HG03460 (cell line): ENCODE results near the gene ZNF680.
"Not testable (repeated sequence)": the region's sequence is repeated elsewhere in the genome, so short reads cannot be mapped to it uniquely, and the experiment has no call there.

ENCODE experiments used
- ATAC-seq: cut with Tn5 transposase; IDR thresholded peaks from one replicate; pipeline ENCODE4 v1.9.1; 2021; ENCODE audit not compliant: unreplicated experiment

The ZNF680 gene

DNA sequence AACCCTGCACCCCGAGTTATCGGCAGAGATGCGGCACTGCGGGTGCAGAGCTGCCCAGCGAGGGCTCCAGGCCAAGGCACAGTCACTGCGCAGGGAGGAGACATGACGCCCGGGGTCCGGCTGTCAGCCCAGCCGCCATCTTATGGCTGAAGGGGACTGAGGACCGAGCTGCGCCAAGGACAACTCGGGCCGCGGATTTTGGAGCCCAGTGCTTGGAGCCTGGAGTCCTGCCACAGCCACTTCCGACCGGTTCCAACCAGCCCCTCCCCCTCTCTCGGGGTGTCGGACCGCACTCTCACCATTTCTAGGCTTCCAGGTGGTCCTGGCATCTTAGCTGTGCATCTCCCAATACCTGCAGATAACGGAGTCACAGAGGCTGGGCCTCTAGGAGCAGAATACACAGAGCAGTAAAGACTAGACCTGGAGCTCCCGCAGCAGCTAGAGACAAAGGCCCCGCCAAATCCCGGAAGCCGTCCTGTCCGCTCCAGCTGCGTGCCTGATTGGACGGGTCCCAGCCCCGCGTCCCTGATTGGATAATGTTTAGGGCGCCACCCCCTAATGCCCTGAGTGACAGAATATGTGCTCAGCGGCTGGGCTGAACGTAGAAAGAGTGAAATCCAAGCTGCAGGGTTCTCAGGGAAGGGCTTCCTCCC lies at the start of gene ZNF680:
Gene ZNF680 (minus strand): TSS at position 446 of the 653 bp plus-strand sequence. CDS start 117 bp downstream, at position 329.
- ATAC-seq: peak; percentile 99

DNA sequence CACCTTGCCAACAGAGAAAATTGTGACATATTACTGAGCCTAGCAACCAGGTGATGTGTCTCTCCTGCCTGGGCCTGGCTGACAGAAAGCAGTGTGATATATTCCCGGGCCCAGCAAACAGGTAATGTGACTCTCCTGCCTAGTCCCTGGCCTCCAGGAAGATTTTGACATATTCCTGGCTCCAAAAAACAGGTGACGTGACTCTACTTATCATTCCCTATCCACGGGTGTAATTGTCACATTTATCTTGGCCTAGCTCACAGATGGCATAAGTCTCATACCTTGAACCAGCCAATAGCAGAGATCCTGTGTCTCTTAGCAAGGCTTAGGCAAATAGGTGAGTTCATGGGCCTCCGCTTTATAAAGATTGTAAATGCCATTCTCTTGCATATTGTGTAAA lies 49.6 kb upstream of the ZNF680 start:
- ATAC-seq: no peak

DNA sequence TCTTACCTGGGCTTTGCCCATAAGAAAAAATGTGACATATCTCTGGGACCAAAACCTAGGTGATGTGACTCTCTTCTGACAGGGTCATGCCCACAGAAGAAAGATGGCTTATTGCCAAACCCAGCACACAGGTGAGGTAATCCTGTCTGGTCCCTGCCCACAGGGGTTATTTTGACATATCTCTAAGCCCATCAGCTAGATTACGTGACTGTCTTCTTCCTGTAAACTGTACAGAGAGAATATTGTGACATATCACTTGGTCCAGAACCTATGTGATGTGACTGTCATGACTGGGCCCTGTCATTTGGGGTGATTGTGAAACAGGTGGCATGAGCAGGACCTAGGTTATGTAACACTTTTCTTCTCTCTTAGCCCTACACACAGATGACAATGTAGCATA lies 48.8 kb upstream of the ZNF680 start:
- ATAC-seq: no peak

DNA sequence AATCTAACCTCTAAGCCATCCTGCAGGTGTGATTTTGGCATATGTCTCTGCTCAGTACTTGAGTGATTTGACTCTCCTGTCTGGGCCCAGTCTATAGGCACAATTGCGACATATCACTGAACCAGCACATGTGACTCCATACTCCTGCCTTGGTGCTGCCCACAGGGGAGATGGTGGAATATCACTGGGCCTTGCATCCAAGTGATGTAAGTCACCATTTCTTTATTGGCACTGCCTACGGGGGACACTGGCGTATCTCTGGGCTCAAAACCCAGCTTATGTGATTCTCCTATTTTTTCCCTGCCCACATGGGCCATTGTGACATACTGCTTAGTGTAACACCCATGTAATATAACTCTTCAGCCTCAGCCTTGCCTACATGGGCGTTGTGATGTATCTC lies 48.1 kb upstream of the ZNF680 start:
- ATAC-seq: no peak

DNA sequence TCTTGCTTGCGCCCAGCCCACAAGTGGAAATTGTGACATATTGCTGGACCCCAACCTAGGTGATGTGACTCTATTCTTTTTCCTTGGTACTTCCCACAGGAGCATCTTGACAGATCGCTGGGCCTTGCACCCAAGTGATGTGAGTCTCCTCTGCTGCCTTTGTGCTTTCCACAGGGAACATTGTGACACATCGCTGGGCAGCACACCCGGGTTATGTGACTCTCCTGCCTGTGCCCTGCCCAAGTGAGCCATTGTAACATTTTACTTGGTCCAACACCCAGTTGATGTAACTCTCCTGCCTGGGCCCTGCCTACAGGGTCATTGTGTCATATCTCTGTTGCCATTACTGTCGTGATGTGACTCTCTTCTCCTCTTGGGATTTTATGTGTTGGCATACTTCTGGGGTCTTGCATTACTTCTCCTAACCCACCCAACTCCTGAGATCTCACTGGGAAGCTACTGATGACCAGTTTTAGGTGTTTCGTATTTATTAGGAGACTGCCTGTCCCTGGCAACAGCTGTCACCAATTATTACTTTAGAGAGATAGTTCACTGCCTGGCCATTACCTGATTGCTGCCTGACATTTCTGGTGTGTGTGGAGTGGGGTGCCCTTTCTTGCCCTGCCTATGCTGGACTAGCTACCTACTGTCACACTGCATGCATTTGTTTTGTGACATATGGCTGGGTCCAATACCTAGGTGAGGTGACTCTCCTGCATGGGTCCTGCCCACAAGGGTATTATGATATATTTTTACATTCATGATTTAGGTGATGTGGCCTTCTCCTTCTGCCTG lies 45.4 kb upstream of the ZNF680 start:
- ATAC-seq: no peak

DNA sequence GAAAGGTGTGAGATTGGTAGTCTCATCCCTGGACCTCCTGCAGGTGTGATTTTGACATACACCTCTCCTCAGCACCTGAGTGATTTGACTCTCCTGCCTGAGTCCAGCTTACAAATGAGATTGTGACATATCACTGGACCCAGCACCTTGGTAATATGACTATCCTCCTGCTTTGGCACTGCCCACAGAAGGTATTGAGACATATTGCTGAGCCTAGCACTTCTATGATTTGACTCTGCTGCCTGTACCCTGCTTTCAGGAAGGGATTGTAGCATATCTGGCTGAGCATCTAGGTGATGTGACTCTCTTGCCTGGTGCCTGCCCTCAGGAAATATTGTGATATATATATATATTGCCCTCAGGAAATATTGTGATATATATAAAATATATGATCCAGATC lies 43.5 kb upstream of the ZNF680 start:
- no peak for ATAC-seq

DNA sequence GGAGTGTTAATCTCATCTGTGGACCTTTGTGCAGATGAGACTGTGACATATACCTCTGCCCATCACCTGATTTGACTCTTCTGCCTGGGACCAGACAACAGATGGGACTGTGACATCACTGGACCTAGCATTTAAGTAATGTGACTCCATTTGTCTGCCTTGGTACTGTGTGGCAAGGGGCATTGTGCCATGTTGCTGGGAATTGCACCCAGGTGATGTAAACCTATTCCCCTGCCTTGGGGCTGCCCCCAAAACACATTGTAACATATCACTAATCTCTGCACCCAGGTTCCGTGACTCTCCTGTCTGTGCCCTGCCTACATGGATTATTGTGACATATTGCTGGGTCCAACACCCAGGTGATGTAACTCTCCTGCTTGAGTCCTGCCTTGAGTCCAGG lies 40.4 kb upstream of the ZNF680 start:
- ATAC-seq: no peak

DNA sequence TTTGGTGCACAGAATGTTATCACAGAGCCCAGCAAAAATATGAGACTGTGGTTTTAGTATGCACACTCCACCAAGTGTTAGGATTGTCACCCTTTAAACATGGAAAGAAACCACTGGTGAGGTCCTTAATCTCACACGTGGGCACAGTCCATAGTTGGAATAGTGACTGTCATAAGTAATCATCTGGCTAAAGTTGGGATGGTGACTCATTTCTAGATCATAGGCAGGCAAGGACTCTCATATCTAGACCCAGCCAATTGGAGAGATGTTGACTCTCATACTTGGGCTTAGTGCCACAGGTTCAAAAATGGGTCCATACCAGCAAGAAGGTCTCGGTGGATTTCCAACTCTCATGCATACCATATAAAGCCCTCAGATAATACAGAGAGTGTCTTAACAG lies 39.6 kb upstream of the ZNF680 start:
- no peak for ATAC-seq

DNA sequence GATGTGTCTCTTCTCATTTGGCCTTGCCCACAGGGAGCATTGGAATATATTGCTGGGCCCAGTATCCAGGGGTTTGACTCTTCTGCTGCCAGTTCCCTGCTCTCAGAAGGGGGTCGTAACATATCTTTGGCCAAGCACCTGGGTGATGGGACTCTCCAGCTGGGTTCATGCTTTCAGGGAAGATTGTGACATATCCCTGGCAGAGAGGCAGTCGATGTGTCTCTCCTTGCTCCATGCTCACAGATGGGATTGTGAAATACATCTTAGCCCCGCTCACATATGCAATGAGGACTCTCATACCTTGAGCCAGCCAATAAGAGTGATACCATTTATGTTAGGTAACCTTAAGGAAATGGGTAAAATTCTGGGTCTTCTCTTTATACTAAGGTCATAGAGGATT lies 39.2 kb upstream of the ZNF680 start:
- no peak for ATAC-seq

DNA sequence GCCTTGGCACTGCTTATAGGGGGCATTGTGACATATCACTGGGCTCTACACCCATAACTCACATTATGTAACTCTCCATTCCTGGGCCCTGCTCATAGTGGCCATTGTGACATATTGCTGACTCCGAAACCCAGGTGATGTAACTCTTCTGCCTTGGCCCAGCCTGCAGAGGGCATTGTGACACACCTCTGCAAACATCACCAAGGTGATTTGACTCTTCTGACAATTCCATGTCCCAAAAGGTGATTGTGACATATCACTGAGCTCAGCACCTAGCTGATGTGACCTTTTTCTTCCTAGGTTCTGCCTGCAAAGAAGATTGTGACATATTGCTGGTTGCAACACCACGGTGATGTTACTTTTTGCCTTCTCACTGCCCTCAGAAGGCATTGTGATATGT lies 36.5 kb upstream of the ZNF680 start:
- no peak for ATAC-seq

DNA sequence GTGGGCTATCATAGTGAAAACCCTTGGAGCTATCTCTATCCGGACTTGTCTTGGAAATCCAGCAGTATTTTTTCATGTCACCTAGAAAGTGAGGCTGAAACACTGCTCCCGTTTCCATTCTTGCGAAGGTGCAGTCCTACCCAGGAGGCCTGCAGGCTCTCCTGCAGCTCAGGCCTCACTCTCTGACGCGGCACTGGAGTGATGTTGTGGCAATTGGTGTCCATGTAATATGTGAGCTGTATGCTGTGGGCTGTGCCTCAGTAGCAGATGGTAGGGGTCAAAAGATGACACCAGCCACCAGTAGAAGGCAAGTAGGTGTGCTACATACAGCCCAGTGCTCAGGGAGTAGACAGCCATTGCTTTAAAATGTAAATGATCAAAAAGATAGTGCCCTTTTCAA lies 28.1 kb upstream of the ZNF680 start:
- ATAC-seq: no peak

DNA sequence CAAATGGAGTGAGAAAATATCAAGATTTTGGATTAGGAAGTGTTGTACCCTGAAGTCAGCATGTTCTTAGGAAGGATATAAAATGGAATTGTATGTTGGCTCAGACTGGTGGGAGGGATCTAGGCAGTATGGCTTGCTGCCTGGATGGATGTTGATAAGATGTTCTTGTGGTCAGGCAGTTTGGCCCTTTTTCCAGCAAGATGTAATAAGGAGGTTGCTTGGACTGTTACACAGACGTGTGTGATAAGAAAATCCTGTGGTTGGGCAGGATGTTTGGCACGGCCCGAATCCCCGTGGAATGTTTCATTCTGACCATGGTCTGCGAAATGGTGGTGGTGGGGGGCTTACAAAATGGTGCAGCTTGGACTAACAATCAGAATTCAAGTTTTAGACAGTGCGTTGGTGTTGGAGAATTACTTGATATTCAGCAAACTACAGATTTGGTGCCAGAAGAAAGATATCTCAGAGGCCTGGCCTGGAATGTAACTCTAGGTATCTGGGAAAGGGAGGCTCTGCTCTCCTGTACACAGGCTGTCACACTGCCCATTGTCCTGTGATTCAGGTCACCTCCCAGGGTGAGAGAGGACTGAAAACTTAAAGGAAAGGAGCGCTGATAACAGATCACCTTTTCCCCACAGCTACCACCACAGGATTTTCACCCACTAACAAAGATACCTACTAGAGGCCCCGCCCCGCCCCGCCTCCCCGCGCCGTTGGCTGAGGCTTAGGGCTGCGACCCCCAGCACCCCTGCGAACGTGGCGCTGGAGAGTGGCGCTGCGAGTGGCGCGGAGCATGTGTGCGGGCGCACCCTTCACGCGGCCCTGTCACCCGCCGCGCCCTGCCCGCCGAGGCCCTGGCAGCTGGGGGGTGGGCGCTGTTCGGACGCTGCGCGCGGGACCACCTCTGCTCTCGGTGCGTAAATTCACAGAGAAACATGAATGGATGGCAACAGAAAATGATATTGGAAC lies 19.3 kb upstream of the ZNF680 start:
- ATAC-seq: no peak

DNA sequence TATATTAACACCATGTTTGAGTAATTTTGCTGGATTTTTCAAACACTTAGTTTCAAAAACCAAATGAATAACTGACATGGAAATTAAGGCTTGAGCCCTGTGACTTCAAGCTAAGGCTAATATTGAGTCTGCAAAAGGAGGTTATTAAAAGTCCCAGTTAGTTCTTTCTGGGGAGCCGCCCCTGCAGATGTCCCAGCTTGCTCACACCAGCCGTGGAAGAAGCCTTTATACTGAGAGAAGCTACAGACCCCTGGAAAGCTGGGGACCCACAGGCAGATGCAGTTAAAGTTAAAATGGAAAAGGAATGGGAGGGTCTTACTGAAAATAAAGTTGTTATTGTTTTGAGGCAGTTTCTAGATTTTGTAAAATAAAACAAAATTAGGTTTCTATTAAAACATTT lies 18.5 kb upstream of the ZNF680 start:
- no peak for ATAC-seq

DNA sequence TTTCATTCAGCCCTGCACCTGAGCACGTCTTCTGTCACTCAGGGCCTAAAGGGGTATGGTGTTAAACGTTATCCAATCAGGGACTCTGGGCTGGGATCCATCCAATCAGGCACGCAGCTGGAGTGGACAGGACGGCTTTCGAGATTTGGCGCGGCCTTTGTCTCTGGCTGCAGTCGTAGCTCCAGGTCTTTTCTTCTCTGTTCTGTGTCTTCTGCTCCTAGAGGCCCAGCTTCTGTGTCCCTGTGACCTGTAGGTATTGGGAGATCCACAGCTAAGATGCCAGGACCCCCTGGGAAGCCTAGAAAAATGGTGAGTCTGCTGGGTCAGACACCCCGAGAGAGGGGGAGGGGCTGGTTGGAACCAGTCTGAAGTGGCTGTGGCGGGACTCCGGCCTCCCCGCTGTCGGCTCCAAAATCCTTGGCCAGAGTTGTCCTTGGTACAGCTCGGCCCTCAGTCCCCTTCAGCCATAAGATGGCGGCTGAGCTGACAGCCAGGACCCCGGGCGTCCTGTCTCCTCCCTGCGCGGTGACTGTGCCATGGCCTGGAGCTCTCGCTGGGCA lies 11.7 kb upstream of the ZNF680 start:
- ATAC-seq: no peak

DNA sequence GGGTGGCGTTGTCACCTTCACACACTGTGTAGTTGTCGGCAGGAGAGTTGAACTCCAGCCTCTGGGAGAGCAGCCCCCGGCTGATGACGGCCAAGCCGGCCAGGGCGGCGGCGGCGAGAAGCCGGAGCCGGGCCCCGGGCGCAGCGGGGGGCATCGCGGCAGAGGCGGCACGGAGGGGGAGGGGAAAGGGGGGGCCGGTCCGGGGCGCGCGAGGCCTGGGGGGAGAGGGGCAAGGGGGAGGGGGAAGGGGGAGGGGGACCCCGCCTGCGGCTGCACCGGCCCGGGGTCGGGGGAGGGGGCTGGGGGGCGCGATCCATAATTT lies 7.4 kb upstream of the ZNF680 start:
- not testable (repeated sequence) for ATAC-seq

DNA sequence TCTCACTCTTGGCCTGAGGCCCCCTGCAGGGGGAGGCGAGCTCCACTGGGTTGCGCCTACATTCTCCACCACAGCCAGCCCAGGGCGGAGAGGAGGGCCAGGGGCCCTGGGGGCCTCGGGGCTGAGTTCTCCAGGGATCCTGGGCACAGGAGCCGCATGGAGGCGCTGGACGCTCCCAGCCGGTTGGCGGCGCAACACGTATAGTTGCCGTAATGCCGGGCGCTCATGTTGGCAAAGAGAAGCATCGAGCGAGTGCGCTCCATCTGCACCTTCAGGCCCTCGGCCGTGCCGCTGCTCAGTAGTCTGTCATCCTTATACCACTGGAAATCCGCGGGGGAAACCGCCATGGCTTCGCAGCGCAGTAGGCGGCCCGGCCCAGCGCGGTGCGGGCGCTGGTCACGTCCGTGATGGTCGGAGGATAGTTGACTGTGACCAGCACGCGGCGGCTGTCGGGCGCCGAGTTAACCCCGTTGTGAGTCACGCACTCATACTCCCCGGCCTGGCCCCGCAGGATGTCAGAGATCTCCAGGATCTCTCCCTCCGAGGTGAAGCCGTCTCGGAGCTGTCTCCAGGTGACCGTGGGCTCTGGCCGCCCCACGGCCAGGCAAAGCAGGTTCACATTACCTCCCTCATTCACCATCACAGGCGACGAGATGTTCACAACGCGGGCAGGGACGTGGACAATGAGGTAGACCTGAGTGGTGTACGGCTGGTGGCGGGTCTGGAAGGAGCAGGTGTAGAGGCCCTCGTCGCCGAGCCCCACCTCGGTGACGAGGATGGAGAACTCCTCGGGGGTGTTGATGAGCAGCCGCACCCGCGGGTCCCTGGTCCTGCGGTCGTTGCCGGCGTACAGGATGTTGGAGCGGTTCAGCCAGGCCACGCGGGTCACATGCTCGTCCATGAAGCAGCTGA lies 6.8 kb upstream of the ZNF680 start:
- ATAC-seq: not testable (repeated sequence)

DNA sequence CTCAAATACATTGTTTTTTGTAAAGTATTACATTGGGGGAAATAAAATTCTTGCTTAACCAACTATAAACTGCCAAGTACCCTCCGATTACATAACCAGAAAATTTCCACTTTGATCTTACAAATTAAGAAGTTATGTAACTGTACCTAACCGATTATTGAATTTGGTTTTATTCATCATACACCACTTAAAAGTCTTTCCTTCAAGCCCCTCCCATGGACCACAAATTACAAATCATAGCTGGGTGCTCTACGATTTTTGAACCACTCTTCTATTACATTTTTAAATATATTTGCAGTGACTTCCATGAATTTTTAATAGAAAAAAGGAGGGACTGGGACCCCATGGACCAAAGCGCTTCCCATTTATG lies 630 bp downstream of the ZNF680 start:
- ATAC-seq: no peak

DNA sequence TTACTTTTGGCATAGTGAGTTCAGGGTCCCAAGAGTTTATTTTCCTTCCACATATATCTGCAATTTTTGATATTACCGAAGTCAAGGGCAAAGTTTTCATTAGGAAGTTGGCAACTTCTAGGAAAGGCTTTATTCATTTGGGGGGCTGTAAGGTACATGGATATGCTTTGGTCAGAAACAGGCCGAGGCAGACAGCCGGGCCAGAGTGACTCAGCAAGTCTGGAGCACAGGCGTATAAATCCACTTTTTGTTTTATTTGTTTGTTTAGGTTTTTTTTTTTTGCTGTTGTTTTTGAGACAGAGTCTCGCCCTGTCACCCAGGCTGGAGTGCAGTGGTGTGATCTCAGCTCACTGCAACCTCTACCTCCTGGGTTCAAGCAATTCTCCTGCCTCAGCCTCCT lies 3.7 kb downstream of the ZNF680 start:
- no peak for ATAC-seq

DNA sequence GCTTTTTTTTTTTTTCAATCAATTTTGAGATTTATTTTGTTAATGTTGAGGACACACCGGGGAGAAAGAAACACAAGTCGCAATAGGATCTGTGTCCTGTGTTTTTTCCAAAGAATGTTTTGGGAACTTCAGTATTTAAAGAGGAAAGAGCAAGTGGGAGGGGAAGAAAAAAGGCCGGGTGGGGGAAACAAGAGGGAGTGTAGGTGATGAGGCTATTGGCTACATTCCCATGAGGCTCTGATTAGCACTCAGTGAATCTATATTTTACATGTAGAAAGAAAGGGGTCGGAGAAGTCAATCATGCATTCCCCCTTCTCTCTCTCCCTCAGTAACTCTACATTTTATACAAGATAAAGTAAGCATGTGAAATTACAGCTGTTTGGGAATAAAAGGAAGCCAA lies 4.1 kb downstream of the ZNF680 start:
- no peak for ATAC-seq

DNA sequence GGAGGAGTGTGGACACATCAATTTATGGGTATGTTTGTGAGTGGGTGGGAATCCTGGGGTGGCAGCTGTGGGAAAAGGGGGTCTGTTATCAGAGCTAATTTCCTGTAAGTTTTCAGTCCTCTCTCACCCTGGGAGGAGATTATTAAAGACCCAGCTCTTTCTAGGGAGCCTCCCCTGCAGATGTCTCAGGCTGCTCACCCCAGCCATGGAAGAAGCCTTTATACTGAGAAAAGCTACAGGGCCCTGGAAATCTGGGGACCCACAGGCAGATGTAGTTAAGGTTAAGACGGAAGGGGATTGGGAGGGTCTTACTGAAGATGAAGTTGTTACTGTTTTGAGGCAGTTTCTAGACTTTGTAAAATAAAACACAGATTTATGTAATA lies 4.6 kb downstream of the ZNF680 start:
- no peak for ATAC-seq
